Neural cell (in vitro differentiated cells): ENCODE results near the gene TSPAN3.

Experiments
- CTCF ChIP-seq: fragments of 450-650 bp; IDR thresholded peaks from 2 replicates; pipeline ENCODE4 v1.5.1; 2014; ENCODE audit warnings: antibody characterized with exemption, mild to moderate bottlenecking, moderate library complexity; ENCODE audit not compliant: poor library complexity, severe bottlenecking
- EP300 ChIP-seq: fragments of 450-650 bp; conservative IDR thresholded peaks from 2 replicates; pipeline ENCODE4 v1.6.1; 2014; ENCODE audit warnings: antibody characterized with exemption, mild to moderate bottlenecking, moderate library complexity; ENCODE audit not compliant: poor library complexity, severe bottlenecking
- EZH2 ChIP-seq: fragments of 200-600, 300-800 bp; shearing (Covaris generic), sonication (generic); IDR thresholded peaks from 2 replicates; pipeline ENCODE4 v1.6.1; 2014; ENCODE audit warnings: antibody characterized with exemption, low read length, borderline replicate concordance, mild to moderate bottlenecking; ENCODE audit not compliant: insufficient read depth, poor library complexity, severe bottlenecking
- MXI1 ChIP-seq: fragments of 450-650 bp; conservative IDR thresholded peaks from 2 replicates; pipeline ENCODE4 v1.6.1; 2014; ENCODE audit warnings: antibody characterized with exemption, mild to moderate bottlenecking; ENCODE audit not compliant: poor library complexity, severe bottlenecking
- POLR2AphosphoS5 ChIP-seq: IDR thresholded peaks from 2 replicates; pipeline ENCODE4 v1.6.1; 2012
- RAD21 ChIP-seq: fragments of 450-650 bp; conservative IDR thresholded peaks from 2 replicates; pipeline ENCODE4 v1.6.1; 2014; ENCODE audit warnings: antibody characterized with exemption, mild to moderate bottlenecking, moderate library complexity
- REST ChIP-seq: IDR thresholded peaks from 2 replicates; pipeline ENCODE4 v1.6.1; 2012; ENCODE audit warnings: borderline replicate concordance
- SMC3 ChIP-seq: fragments of 450-650 bp; conservative IDR thresholded peaks from 2 replicates; pipeline ENCODE4 v1.6.1; 2014; ENCODE audit warnings: antibody characterized with exemption, mild to moderate bottlenecking, moderate library complexity; ENCODE audit not compliant: poor library complexity
- TAF1 ChIP-seq: IDR thresholded peaks from 2 replicates; pipeline ENCODE4 v1.6.1; 2012; ENCODE audit warnings: low read depth

GRCh38 chr15:76994496-76994895 is 76.4 kb downstream of the TSPAN3 start:
- TF ChIP-seq POLR2AphosphoS5 (no peak), CTCF (no peak), EP300 (no peak), EZH2 (no peak), MXI1 (no peak), REST (no peak), RAD21 (no peak), SMC3 (no peak), TAF1 (no peak)
